AG04450 (cell line): ENCODE results near the gene UHRF2. TPM values are rescaled to one million over a fixed set of nuclear protein-coding genes. Genes with fewer than 3 reads are reported as not detected.

Source experiments
- CTCF ChIA-PET: fragments of 300-600, 350-600 bp; formaldehyde crosslinking; extraction: SDS; loops from one replicate; lab custom pipeline; 2022; ENCODE audit warnings: antibody characterized with exemption, inconsistent platforms; lab: Charles Lee
- POLR2A ChIA-PET: fragments of 350-600 bp; formaldehyde crosslinking; extraction: SDS; loops from one replicate; lab custom pipeline; 2021; ENCODE audit warnings: antibody characterized with exemption, inconsistent platforms; lab: Yijun Ruan, JAX
- DNase-seq: peaks from one replicate; pipeline ENCODE4 v3.0.0-alpha.2; 2011; ENCODE audit warnings: low read depth, low spot score
- H3K27ac ChIP-seq: one replicate; pipeline ENCODE4 v1.5.1; 2012; ENCODE audit warnings: low read depth, low read length, control low read depth
- H3K27me3 ChIP-seq: one replicate; pipeline ENCODE4 v1.6.0; 2012; ENCODE audit warnings: low read length; ENCODE audit not compliant: control insufficient read depth, insufficient read depth
- H3K4me3 ChIP-seq: 2 replicates; pipeline ENCODE4 v1.5.1; 2011; ENCODE audit warnings: mild to moderate bottlenecking, low read depth, low read length, control low read depth
- H3K9me3 ChIP-seq: 2 replicates; pipeline ENCODE4 v1.5.1; 2012; ENCODE audit warnings: low read length; ENCODE audit not compliant: control insufficient read depth, insufficient read depth
- polyA plus RNA-seq: library from polyadenylated mRNA; depleted of rRNA; stranded (reverse); fragments of >200 nt; gene quantifications from 2 replicates; pipeline ENCODE4 v1.2.3, GENCODE V29; 2011
- TF ChIP-seq, protein P1 (sequence below): IDR thresholded peaks from 2 replicates; pipeline ENCODE4 v1.5.1; 2011; ENCODE audit warnings: low read depth, low read length, control low read depth, inconsistent platforms

Gene UHRF2
- polyA plus RNA-seq, 1 experiment: 56.0 TPM

DNA sequence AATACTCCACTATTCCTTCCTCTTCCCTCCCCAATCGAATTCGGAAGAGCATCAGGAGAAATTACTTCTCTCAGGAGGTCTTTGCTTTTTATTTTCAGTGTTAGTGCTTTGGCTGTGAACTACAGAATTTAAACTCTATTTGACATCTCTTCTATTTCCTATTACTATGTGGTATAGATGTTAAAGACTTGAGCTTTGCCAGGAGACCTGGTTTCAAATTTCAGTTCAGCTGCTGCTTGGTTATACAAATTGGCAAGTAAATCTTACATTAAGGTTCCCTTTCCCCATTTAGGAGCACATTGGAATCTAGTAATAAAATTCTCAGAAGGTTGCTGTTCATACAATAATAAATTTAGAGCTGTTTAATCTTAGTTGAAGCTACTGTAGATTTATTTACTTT is 13.1 kb downstream of the UHRF2 start:
- TF ChIP-seq, protein P1, sequence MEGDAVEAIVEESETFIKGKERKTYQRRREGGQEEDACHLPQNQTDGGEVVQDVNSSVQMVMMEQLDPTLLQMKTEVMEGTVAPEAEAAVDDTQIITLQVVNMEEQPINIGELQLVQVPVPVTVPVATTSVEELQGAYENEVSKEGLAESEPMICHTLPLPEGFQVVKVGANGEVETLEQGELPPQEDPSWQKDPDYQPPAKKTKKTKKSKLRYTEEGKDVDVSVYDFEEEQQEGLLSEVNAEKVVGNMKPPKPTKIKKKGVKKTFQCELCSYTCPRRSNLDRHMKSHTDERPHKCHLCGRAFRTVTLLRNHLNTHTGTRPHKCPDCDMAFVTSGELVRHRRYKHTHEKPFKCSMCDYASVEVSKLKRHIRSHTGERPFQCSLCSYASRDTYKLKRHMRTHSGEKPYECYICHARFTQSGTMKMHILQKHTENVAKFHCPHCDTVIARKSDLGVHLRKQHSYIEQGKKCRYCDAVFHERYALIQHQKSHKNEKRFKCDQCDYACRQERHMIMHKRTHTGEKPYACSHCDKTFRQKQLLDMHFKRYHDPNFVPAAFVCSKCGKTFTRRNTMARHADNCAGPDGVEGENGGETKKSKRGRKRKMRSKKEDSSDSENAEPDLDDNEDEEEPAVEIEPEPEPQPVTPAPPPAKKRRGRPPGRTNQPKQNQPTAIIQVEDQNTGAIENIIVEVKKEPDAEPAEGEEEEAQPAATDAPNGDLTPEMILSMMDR: no peak
- Histone ChIP-seq H3K9me3 (no peaks in the 10 kb centered on the region), H3K4me3 (no peak overlapping the region), H3K27ac (no peak overlapping the region), H3K27me3 (no peaks in the 10 kb centered on the region)
- CTCF ChIA-PET: no interaction called here
- POLR2A ChIA-PET: interaction anchor here (0.6 to 1.4 kb wide), 2 partner anchors 13 to 98 kb away, joined by 3 to 6 read pairs; partner anchors contain the start of gene UHRF2
- DNase-seq: no peak

GRCh38 chr9:6428940-6429889 is 16.2 kb downstream of the UHRF2 start:
- Histone ChIP-seq H3K27ac (no peak overlapping the region), H3K27me3 (no peaks in the 10 kb centered on the region), H3K4me3 (no peak overlapping the region), H3K9me3 (no peaks in the 10 kb centered on the region)
- TF ChIP-seq, protein P1: no peak
- POLR2A ChIA-PET: no interaction called here
- CTCF ChIA-PET: no interaction called here
- no peak for DNase-seq

- no peaks in the 10 kb centered on the region for H3K27me3 ChIP-seq
- no peak overlapping the region for H3K27ac ChIP-seq
- H3K4me3 ChIP-seq: no peak overlapping the region
- TF ChIP-seq, protein P1: no peak
- ChIA-PET CTCF (no interaction called here), POLR2A (no interaction called here)
- DNase-seq: no peak
- H3K9me3 ChIP-seq: no peaks in the 10 kb centered on the region
These were observed 18.0 kb downstream of the UHRF2 start for GRCh38 chr9:6431038-6431437.

DNA sequence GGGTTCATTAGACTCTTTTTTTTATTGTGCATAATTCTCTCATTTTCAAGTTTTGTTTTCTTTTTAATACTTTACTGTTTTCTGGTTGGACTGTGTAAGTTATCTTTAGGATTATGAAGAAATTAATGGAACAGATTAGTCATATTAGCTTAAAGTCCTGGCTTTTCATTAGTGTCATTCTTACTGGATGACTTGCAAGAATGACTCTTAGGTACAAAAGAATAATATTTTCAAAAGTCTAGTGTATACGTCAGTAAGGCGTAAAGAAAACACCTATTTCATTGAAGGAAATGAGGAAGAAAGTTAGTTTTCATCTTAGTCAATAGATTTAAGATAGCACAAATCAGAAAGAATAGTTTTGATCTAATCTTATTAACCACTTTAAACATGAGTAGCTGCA is 20.4 kb downstream of the UHRF2 start:
- CTCF ChIA-PET: no interaction called here

More for the DNA sequence above, 20.4 kb downstream of the UHRF2 start:
- no peak overlapping the region for H3K27ac ChIP-seq
- no peak for DNase-seq
- TF ChIP-seq, protein P1: no peak
- POLR2A ChIA-PET: no interaction called here
- no peak overlapping the region for H3K4me3 ChIP-seq
- H3K27me3 ChIP-seq: no peaks in the 10 kb centered on the region
- H3K9me3 ChIP-seq: no peaks in the 10 kb centered on the region
